ENCODE data around the gene SERPINB6.
"Not testable (repeated sequence)": the region's sequence is repeated elsewhere in the genome, so short reads cannot be mapped to it uniquely, and the experiment has no call there.

SERPINB6 gene

GRCh38 chr6:2911171-2911570 is 60.2 kb downstream of the SERPINB6 start:
- DNase-seq (ENCODE audit: low spot score): no peak

- DNase-seq (ENCODE audit: low spot score): no peak
Measured at GRCh38 chr6:2909718-2910117, 61.6 kb downstream of the SERPINB6 start.

- not testable (repeated sequence) for DNase-seq (ENCODE audit: low spot score)
Measured at GRCh38 chr6:2909051-2909606, 62.2 kb downstream of the SERPINB6 start.

- DNase-seq (ENCODE audit: low spot score): not testable (repeated sequence)
Measured at GRCh38 chr6:2908516-2908915, 62.9 kb downstream of the SERPINB6 start.

GRCh38 chr6:2903411-2904185 is 67.8 kb downstream of the SERPINB6 start:
- DNase-seq (ENCODE audit: low spot score): not testable (repeated sequence)

DNA sequence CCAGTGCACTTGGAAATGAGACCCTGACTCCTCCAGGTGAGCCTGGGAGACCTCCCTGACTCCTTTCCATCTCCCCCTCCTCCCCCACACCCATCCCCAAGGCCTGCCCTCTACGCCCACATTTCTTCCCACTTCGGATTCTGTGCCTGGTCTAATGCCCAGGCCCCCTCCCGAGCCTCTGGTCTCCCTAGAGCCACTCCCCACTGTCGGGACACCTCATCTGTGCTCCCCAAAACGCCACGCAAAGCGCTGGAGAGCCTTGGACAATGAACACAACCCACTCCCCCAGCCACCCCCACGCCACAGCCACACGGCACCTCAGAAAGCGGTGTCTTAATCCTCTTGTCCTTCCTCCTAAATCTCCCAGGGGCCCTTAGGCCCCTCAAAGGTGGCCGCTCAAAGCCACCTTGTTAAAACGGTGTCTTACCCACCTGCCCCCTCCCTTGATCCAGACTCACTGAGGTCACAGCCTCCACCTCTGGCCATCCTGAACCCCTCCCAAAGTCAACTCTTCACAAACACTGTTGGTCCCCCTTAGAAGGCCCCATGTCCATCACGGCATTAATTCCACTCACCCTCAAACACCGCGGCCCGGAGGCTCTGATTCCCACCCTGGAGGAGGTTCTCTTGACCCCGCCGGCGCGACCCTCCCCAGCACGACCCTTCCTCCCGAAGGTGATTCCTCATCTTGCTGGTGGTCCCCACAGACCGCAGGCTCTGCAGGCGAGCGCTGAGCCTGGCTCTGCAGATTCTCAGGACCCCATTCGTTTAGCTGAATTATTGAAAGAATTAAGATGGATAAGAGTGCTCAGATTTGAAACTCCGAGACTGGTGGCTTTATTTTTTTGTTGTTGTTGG is 69.5 kb downstream of the SERPINB6 start:
- DNase-seq (ENCODE audit: low spot score): not testable (repeated sequence)

- no peak for DNase-seq (ENCODE audit: low spot score)
Measured at GRCh38 chr6:2900821-2901644, 70.3 kb downstream of the SERPINB6 start.

- no peak for DNase-seq (ENCODE audit: low spot score)
Measured at GRCh38 chr6:2900221-2900807, 71.1 kb downstream of the SERPINB6 start.

DNA sequence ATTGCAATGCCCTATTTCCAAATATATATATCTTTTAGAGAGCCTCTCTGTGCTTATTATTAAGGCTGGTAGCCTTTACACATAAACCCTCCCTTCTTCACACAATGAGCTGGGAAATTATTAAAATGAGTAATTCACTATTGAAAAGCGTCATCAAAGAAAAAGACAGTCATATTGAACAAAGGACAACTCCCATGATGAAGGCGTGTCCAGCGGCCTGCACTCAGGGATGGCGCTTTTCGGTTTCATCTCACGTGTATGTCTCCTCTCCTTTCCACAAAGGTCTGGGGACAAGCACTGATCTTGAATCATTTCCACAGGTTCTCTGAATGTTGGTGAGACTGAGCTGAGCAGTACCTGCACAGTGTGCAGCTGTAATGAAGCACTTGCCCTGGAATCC is 71.8 kb downstream of the SERPINB6 start:
- no peak for DNase-seq (ENCODE audit: low spot score)
